Activated CD4-positive, alpha-beta T cell treated with anti-CD3 and anti-CD28 coated beads, Interleukin-2, amount 10 ng/mL, durations not matched to agents 7 days and 5 days (primary cell): Measurements from ENCODE around the gene OPRM1. TPM values are rescaled to one million over a fixed set of nuclear protein-coding genes. Genes with fewer than 3 reads are reported as not detected.

Experiments used
- CTCF ChIA-PET: fragments of 350-600 bp; sonication (Branson Sonifier 250); formaldehyde crosslinking; loops from one replicate; lab custom pipeline; 2021; ENCODE audit warnings: antibody characterized with exemption; lab: Charles Lee
- POLR2A ChIA-PET: fragments of 350-600 bp; sonication (Branson Sonifier 250); formaldehyde crosslinking; loops from one replicate; lab custom pipeline; 2021; ENCODE audit warnings: antibody characterized with exemption; lab: Charles Lee
- DNase-seq: peaks from one replicate; pipeline ENCODE4 v3.0.0-alpha.2; 2020
- H3K27ac Mint-ChIP-seq: one replicate; pipeline ENCODE4 v1.8.0; 2021; ENCODE audit warnings: mild to moderate bottlenecking, moderate library complexity, mixed read lengths
- H3K27me3 Mint-ChIP-seq: one replicate; pipeline ENCODE4 v1.8.0; 2021; ENCODE audit warnings: mixed read lengths
- H3K36me3 Mint-ChIP-seq: one replicate; pipeline ENCODE4 v1.8.0; 2021; ENCODE audit warnings: low read depth, mixed read lengths
- H3K4me1 Mint-ChIP-seq: one replicate; pipeline ENCODE4 v1.8.0; 2021; ENCODE audit warnings: mixed read lengths
- H3K4me3 Mint-ChIP-seq: one replicate; pipeline ENCODE4 v1.8.0; 2021; ENCODE audit warnings: mild to moderate bottlenecking, moderate library complexity, mixed read lengths
- H3K9me3 Mint-ChIP-seq: one replicate; pipeline ENCODE4 v1.8.0; 2021; ENCODE audit warnings: mixed read lengths
- total RNA-seq, 2 experiments: library from RNA; stranded (reverse); gene quantifications; one replicate each; pipeline ENCODE4 v1.2.3, GENCODE V29; 2021

OPRM1 gene
- total RNA-seq, 2 experiments from 2014 or later, result not detected

DNA sequence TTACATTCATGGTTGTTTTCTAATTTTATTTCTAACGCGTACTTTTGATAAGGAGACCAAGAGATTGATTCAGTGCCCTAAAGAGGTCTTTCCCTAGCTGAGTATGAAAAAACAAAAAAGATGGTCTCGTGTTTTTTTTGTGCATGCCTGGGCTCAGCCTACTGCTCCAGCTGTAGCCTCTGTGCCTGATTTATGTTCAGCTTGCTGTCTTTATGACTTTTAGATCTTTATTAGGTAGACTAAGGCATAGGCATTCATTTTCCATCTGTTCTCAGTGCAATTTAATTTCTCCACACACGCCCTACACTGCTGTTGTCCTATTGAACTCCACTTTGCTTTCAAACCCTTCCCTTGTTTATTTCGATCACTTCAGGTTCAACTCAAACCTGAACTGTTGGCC is 56.5 kb downstream of the OPRM1 start:
- Mint-ChIP-seq H3K27ac (no peak overlapping the region), H3K4me3 (no peak overlapping the region), H3K36me3 (no peaks in the 10 kb centered on the region), H3K9me3 (no peaks in the 10 kb centered on the region), H3K4me1 (no peaks in the 10 kb centered on the region), H3K27me3 (no peaks in the 10 kb centered on the region)
- DNase-seq, result no peak
- ChIA-PET CTCF (no interaction called here), POLR2A (no interaction called here)

DNA sequence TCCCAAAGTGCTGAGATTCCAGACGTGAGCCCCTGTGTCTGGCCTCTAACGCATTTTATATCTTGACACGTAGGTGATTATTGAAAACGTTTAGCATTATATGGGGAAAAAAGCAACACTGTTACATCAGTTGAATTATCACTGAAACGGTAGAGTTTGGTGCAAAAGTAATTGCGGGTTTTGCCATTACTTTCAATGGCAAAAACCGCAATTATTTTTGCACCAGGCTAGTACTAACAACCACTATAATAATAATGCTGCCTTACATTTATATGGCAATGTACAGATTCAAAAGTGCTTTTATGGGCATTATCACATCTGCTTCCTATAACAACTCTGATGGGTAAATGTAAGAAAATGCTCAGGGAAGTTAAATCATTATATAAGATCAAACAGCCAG is 57.3 kb downstream of the OPRM1 start:
- Mint-ChIP-seq H3K36me3 (no peaks in the 10 kb centered on the region), H3K4me3 (no peak overlapping the region), H3K27me3 (no peaks in the 10 kb centered on the region), H3K9me3 (no peaks in the 10 kb centered on the region), H3K27ac (no peak overlapping the region), H3K4me1 (no peaks in the 10 kb centered on the region)
- no peak for DNase-seq
- POLR2A ChIA-PET, result no interaction called here
- CTCF ChIA-PET, result no interaction called here

DNA sequence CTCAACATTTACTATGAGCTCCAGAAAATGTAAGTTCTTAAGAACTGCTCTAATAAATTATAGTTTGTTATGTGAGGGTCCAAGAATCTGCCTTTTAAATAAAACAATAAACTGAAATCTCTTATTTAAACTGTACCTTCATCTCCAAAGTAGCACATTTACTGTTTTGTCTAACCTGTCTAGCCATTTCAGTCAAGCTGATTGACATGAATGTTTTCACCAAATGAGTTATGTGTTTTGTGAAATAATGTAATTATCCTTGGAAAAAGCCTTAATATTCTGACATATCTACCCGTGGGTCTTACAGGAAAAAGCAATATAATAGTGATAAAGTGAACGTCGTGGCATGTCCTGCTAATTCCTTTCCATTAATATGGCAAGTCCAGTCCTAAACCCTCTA is 57.8 kb downstream of the OPRM1 start:
- ChIA-PET CTCF (interaction anchor here (0.8 kb wide), 1 partner anchor 11 kb away, joined by 3 read pairs; no protein-coding TSS in a partner anchor), POLR2A (no interaction called here)
- no peak overlapping the region for H3K27ac Mint-ChIP-seq
- no peak for DNase-seq
- no peaks in the 10 kb centered on the region for H3K36me3 Mint-ChIP-seq
- no peaks in the 10 kb centered on the region for H3K27me3 Mint-ChIP-seq
- no peaks in the 10 kb centered on the region for H3K4me1 Mint-ChIP-seq
- no peak overlapping the region for H3K4me3 Mint-ChIP-seq
- no peaks in the 10 kb centered on the region for H3K9me3 Mint-ChIP-seq

DNA sequence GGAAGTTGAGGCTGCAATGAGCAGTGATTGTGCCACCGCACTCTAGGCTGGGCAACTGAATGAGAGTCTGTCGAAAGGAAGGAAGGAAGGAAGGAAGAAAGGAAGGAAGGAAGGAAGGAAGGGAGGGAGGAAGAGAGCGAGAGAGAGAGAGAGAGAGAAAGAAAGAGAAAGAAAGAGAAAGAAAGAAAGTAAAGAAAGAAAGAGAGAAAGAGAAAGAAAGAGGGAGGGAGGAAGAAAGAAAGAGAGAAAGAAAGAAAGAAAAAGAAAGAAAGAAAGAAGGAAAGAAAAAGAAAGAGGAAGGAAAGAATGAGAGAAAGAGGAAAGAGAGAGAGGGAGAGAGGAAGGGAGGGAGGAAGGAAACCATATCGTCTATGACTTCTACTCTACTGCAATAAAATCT is 60.2 kb downstream of the OPRM1 start:
- DNase-seq, result no peak
- H3K9me3 Mint-ChIP-seq, result no peaks in the 10 kb centered on the region
- H3K4me3 Mint-ChIP-seq, result no peak overlapping the region
- CTCF ChIA-PET, result no interaction called here
- POLR2A ChIA-PET, result no interaction called here
- H3K36me3 Mint-ChIP-seq, result no peaks in the 10 kb centered on the region
- H3K27ac Mint-ChIP-seq, result no peak overlapping the region
- no peaks in the 10 kb centered on the region for H3K4me1 Mint-ChIP-seq
- H3K27me3 Mint-ChIP-seq, result no peaks in the 10 kb centered on the region

DNA sequence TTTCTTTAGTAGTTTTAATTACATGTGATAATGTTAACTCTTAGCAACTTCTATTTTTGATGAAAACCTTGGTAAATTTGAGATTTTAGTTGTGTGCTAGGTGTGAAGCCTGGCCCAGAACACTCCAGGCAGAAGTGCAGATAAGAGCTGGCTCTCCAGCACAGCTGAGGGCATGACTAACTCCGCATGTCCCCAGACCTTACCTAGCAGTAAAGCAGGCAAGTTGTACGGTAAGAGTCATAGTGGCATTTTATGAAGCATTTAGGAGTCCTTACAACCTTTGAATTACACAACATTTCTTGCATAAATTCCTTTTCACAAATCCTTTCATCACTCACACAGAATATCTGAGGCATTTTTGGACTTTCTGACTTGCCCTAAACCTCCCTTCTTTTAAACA is 67.2 kb downstream of the OPRM1 start:
- no peak overlapping the region for H3K27ac Mint-ChIP-seq
- POLR2A ChIA-PET, result no interaction called here
- no peaks in the 10 kb centered on the region for H3K27me3 Mint-ChIP-seq
- no peak overlapping the region for H3K4me3 Mint-ChIP-seq
- DNase-seq, result no peak
- CTCF ChIA-PET, result no interaction called here
- H3K9me3 Mint-ChIP-seq, result no peaks in the 10 kb centered on the region
- no peaks in the 10 kb centered on the region for H3K4me1 Mint-ChIP-seq
- no peaks in the 10 kb centered on the region for H3K36me3 Mint-ChIP-seq

DNA sequence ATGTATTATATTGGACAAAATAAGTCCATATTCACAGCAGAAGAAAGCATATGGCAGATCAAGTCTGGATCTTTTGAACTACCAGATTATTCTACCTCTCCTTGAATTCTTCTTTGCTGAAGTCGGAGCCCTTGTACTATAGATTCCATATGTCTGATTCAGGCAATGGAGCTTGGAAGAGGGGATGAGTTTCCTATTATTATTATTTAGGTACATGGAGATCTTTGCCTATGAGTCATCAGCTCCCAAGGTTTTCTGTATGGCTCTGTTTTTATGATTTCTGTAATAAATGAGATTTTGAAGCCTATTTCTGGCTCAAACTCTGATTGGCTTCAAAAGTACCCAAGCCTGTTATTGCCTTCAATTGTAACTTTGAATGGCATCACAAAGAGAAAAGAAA is 72.0 kb downstream of the OPRM1 start:
- Mint-ChIP-seq H3K4me3 (no peak overlapping the region), H3K9me3 (no peaks in the 10 kb centered on the region), H3K27ac (no peak overlapping the region), H3K36me3 (no peaks in the 10 kb centered on the region), H3K27me3 (no peaks in the 10 kb centered on the region), H3K4me1 (no peaks in the 10 kb centered on the region)
- POLR2A ChIA-PET, result no interaction called here
- no peak for DNase-seq
- CTCF ChIA-PET, result no interaction called here

DNA sequence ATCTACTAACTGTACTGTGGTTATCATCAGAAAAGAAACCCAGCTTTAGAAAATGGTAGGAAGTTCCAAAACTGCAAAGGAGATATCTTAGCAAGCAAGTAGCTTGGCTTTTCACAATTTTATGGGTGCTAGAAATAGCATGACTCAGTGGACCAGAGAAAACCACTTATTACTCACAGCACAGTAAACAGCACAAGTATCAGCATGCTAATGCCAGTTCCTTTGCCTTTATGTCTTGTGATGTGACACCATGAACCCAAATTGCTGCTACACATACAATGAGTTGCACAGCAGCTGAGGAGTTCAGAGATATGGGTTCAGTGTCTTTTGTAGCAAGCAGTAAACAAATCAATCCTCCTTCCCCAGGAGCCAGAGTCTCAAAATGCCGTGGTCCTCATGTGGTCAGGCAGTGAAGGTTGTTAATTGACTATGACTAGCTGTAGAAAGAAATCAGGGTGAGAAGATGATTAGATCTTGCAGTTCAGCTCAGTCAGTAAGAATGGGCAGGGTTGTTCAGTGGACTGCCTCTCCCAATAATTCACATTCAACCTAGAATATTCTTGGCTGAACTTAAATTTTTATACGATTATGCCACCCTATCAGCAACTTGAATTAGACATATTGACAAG is 73.3 kb downstream of the OPRM1 start:
- H3K36me3 Mint-ChIP-seq, result no peaks in the 10 kb centered on the region
- no peaks in the 10 kb centered on the region for H3K27me3 Mint-ChIP-seq
- H3K4me3 Mint-ChIP-seq, result no peak overlapping the region
- no peak overlapping the region for H3K27ac Mint-ChIP-seq
- no peaks in the 10 kb centered on the region for H3K4me1 Mint-ChIP-seq
- ChIA-PET POLR2A (no interaction called here), CTCF (no interaction called here)
- H3K9me3 Mint-ChIP-seq, result no peaks in the 10 kb centered on the region
- DNase-seq, result no peak

DNA sequence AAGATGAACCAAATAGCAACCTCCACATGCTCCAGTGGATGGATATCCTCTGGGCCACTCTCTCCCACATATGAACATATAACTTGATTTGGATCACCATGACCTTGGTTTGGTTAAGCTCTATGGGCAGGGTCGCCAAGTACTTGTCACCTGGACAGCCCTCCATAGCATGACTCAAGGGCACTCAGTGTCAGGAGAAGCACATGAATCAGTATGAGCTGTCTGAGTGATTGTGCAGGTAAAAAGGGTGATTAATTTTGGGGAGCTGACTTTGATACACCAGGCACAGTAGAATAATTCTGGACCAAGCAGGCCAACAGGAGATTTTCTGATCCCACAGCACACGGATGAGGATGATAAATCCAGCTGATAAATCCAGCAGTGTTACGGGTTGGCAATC is 74.4 kb downstream of the OPRM1 start:
- Mint-ChIP-seq H3K4me1 (no peaks in the 10 kb centered on the region), H3K27me3 (no peaks in the 10 kb centered on the region), H3K4me3 (no peak overlapping the region), H3K9me3 (no peaks in the 10 kb centered on the region), H3K36me3 (no peaks in the 10 kb centered on the region), H3K27ac (no peak overlapping the region)
- DNase-seq, result no peak
- ChIA-PET CTCF (no interaction called here), POLR2A (no interaction called here)

DNA sequence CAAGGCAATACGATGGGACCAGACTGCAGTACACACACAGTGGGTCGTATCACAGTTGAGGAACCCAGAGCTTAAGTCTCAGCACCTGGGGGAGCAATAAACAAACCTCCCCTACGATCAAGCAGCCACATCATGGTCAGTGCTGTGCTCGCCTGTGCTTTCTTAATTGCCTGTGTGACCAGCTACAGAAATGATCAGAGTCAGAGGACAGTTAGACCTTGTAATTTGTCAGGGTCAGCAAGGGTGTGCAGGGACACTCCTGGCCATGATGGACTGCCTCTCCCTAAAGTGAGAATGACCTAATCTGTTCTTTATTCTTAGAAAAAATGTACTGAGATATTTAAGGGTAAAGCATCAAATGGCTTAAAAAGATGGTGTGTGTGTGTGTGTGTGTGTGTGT is 78.4 kb downstream of the OPRM1 start:
- ChIA-PET CTCF (no interaction called here), POLR2A (no interaction called here)
- H3K4me1 Mint-ChIP-seq, result no peaks in the 10 kb centered on the region
- no peak overlapping the region for H3K4me3 Mint-ChIP-seq
- DNase-seq, result no peak
- H3K9me3 Mint-ChIP-seq, result no peaks in the 10 kb centered on the region
- H3K27ac Mint-ChIP-seq, result no peak overlapping the region
- no peaks in the 10 kb centered on the region for H3K36me3 Mint-ChIP-seq
- H3K27me3 Mint-ChIP-seq, result peaks cover 2% of the 10 kb centered on the region

DNA sequence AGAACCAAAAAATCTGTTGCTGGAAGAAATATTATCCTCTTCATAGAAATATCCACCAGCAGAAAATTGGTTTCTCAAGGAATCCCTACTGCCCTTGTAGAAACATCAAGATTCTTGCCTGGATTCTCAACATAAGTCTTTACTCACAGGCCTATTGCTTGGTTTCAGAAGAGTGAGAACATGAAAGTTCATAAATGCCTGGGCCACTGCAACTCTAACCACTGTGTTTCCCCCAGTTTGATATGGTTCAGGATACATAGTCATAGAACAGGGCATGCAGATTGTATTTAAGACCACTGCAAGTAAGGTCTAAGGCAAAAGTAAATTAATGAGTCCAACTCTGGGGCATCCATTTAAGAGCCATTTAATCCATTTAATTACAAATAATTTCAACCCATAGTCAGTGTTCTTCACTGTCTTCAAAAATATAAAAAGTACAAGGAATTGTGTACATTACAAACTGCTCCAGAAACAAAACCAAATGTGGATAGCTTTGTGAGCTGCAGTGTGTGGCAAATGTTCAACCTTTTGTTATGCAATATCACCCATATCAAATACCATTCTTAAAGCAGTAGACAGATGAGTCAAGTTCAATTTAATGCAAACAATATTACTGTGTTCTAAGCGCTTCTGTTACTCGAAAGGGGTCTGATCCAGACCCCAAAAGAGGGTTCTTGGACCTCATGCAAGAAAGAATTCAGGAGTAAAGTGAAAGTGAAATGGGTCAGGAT is 83.3 kb downstream of the OPRM1 start:
- Mint-ChIP-seq H3K27ac (no peak overlapping the region), H3K4me1 (peaks cover 2% of the 10 kb centered on the region), H3K27me3 (peaks cover 2% of the 10 kb centered on the region), H3K36me3 (no peaks in the 10 kb centered on the region), H3K4me3 (no peak overlapping the region), H3K9me3 (no peaks in the 10 kb centered on the region)
- CTCF ChIA-PET, result no interaction called here
- POLR2A ChIA-PET, result no interaction called here
- DNase-seq, result no peak

DNA sequence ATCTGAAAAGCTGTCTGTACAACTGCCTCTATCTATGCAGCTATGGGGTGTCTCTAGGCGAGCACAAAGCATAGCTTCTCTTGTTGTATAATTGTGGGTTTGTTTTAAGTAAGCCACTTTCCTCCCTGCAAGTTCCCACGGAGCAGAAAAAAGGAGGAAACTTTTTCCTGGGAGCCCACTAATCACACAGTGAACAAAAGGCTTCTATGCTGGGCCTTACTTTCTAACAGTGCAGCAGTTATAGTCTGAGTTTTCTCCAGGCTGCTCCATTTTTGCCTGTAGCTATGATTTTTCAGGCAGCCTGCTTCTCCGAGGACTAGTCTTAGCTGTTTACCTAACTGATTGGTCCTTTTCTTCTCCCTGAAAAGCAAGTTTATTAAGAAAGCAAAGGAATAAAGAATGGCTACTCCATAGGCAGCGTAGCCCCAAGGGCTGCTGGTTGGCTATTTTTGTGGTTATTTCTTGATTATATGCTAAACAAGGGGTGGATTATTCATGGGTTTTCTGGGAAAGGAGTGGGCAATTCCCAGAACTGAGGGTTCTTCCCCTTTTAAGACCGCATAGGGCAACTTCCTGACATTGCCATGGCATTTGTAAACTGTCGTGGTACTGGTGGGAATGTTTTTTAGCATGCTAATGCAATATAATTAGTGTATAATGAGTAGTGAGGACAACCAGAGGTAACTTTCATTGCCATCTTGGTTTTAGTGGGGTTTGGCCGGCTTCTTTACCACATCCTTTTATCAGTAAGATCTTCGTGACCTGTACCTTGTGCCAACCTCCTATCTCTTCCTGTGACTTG is 84.3 kb downstream of the OPRM1 start:
- peaks cover 2% of the 10 kb centered on the region for H3K4me1 Mint-ChIP-seq
- peaks cover 2% of the 10 kb centered on the region for H3K27me3 Mint-ChIP-seq
- H3K9me3 Mint-ChIP-seq, result no peaks in the 10 kb centered on the region
- ChIA-PET CTCF (no interaction called here), POLR2A (no interaction called here)
- no peaks in the 10 kb centered on the region for H3K36me3 Mint-ChIP-seq
- DNase-seq, result no peak
- H3K4me3 Mint-ChIP-seq, result no peak overlapping the region
- H3K27ac Mint-ChIP-seq, result no peak overlapping the region

DNA sequence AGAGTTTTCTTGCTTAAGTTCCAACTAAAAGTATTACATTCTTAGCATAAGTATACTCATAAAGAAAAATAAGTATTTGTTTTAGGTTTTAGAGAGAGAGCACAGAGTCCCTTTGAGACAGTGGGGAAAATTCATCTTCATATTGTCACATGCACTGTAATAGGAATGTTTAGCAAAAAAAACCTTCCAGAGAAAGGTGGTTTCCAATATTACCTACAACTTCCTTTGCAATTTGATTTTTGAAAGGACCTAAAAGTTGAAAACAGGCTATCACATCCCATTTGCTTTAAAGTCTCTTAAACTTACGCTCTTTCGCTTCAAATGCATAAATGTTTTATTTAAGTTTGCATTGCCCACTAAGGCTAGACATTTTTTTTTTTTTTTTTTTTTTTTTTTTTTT is 86.4 kb downstream of the OPRM1 start:
- H3K27me3 Mint-ChIP-seq, result no peaks in the 10 kb centered on the region
- ChIA-PET CTCF (no interaction called here), POLR2A (no interaction called here)
- no peak overlapping the region for H3K27ac Mint-ChIP-seq
- no peaks in the 10 kb centered on the region for H3K9me3 Mint-ChIP-seq
- H3K4me1 Mint-ChIP-seq, result peaks cover 2% of the 10 kb centered on the region
- H3K36me3 Mint-ChIP-seq, result no peaks in the 10 kb centered on the region
- no peak for DNase-seq
- H3K4me3 Mint-ChIP-seq, result no peak overlapping the region

DNA sequence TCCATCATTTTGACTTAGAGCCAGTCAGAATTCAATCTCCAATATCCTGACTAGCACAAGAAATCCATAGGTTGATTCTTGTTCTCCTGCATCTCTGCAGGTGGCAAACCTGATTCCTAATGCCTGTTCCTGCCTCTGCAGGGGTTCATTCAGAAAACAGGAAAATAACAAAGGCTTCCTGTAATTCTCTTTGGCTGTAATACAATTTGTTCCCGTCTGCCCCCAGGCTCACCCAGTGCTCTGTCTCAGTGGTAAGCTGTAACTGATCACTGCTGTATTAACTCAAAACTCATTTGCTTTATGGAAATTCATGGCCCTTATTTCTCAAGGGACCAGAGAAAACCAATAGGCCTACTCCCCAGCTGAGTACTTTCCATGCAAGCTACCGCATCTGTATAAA is 88.6 kb downstream of the OPRM1 start:
- H3K36me3 Mint-ChIP-seq, result no peaks in the 10 kb centered on the region
- H3K27ac Mint-ChIP-seq, result no peak overlapping the region
- POLR2A ChIA-PET, result no interaction called here
- CTCF ChIA-PET, result no interaction called here
- H3K27me3 Mint-ChIP-seq, result no peaks in the 10 kb centered on the region
- peaks cover 2% of the 10 kb centered on the region for H3K4me1 Mint-ChIP-seq
- no peaks in the 10 kb centered on the region for H3K9me3 Mint-ChIP-seq
- DNase-seq, result no peak
- H3K4me3 Mint-ChIP-seq, result no peak overlapping the region
